Neural cell (in vitro differentiated cells): ENCODE data around the gene KCNQ2. TPM values are rescaled to one million over a fixed set of nuclear protein-coding genes. Genes with fewer than 3 reads are reported as not detected.

Experiments
- H2AFZ ChIP-seq: fragments of 200-600, 300-800 bp; sonication (generic), shearing (Covaris generic); 2 replicates; pipeline ENCODE4 v1.6.0; 2014; ENCODE audit warnings: low read depth, mild to moderate bottlenecking, antibody characterized with exemption, low read length, moderate library complexity
- H3F3A ChIP-seq: fragments of 200-600 bp; shearing (Covaris generic); 2 replicates; pipeline ENCODE4 v1.6.1; 2016; ENCODE audit warnings: mild to moderate bottlenecking, moderate library complexity, mixed read lengths, antibody characterized with exemption, low read length; ENCODE audit not compliant: insufficient read depth, poor library complexity, severe bottlenecking
- H3K27ac ChIP-seq: fragments of 200-600, 300-800 bp; sonication (generic), shearing (Covaris generic); 2 replicates; pipeline ENCODE4 v1.5.1; 2014; ENCODE audit warnings: mild to moderate bottlenecking, low read length, moderate library complexity
- H3K27me3 ChIP-seq: fragments of 300-800, 200-600 bp; sonication (generic), shearing (Covaris generic); 2 replicates; pipeline ENCODE4 v1.6.0; 2014; ENCODE audit warnings: mild to moderate bottlenecking, low read depth, low read length, moderate library complexity; ENCODE audit not compliant: insufficient read depth
- H3K36me3 ChIP-seq: fragments of 300-800, 200-600 bp; sonication (generic), shearing (Covaris generic); 2 replicates; pipeline ENCODE4 v1.5.1; 2014; ENCODE audit warnings: mild to moderate bottlenecking, antibody characterized with exemption, low read length, moderate library complexity; ENCODE audit not compliant: insufficient read depth
- H3K4me2 ChIP-seq: fragments of 300-800, 200-600 bp; sonication (generic), shearing (Covaris generic); 2 replicates; pipeline ENCODE4 v1.6.0; 2014; ENCODE audit warnings: mild to moderate bottlenecking, low read length
- H3K4me3 ChIP-seq: fragments of 300-800, 200-600 bp; sonication (generic), shearing (Covaris generic); 2 replicates; pipeline ENCODE4 v1.5.1; 2014; ENCODE audit warnings: mild to moderate bottlenecking, low read length, moderate library complexity
- H3K79me2 ChIP-seq: fragments of 200-600 bp; shearing (Covaris generic); replicated peaks from 2 replicates; pipeline ENCODE4 v1.6.0; 2014; ENCODE audit warnings: mild to moderate bottlenecking, low read length, moderate library complexity; ENCODE audit not compliant: insufficient read depth
- H3K9ac ChIP-seq: fragments of 300-800, 200-600 bp; sonication (generic), shearing (Covaris generic); 2 replicates; pipeline ENCODE4 v1.6.1; 2016; ENCODE audit warnings: mild to moderate bottlenecking, low read length, mixed read lengths
- H3K9me2 ChIP-seq: fragments of 200-600 bp; shearing (Covaris generic); 2 replicates; pipeline ENCODE4 v1.6.1; 2016; ENCODE audit warnings: mild to moderate bottlenecking, low read length, mixed read lengths; ENCODE audit not compliant: insufficient read depth
- H3K9me3 ChIP-seq: fragments of 200-600, 300-800 bp; sonication (generic), shearing (Covaris generic); 2 replicates; pipeline ENCODE4 v1.6.1; 2016; ENCODE audit warnings: mild to moderate bottlenecking, mixed run types, low read length, moderate library complexity, mixed read lengths
- H4K20me1 ChIP-seq: fragments of 200-600 bp; shearing (Covaris generic); 2 replicates; pipeline ENCODE4 v1.6.1; 2016; ENCODE audit warnings: mild to moderate bottlenecking, mixed run types; ENCODE audit not compliant: insufficient read depth
- EP300 ChIP-seq: fragments of 450-650 bp; conservative IDR thresholded peaks from 2 replicates; pipeline ENCODE4 v1.6.1; 2014; ENCODE audit warnings: antibody characterized with exemption, mild to moderate bottlenecking, moderate library complexity; ENCODE audit not compliant: poor library complexity, severe bottlenecking
- EZH2 ChIP-seq: fragments of 200-600, 300-800 bp; shearing (Covaris generic), sonication (generic); IDR thresholded peaks from 2 replicates; pipeline ENCODE4 v1.6.1; 2014; ENCODE audit warnings: antibody characterized with exemption, low read length, borderline replicate concordance, mild to moderate bottlenecking; ENCODE audit not compliant: insufficient read depth, poor library complexity, severe bottlenecking
- MXI1 ChIP-seq: fragments of 450-650 bp; conservative IDR thresholded peaks from 2 replicates; pipeline ENCODE4 v1.6.1; 2014; ENCODE audit warnings: antibody characterized with exemption, mild to moderate bottlenecking; ENCODE audit not compliant: poor library complexity, severe bottlenecking
- POLR2AphosphoS5 ChIP-seq: IDR thresholded peaks from 2 replicates; pipeline ENCODE4 v1.6.1; 2012
- RAD21 ChIP-seq: fragments of 450-650 bp; conservative IDR thresholded peaks from 2 replicates; pipeline ENCODE4 v1.6.1; 2014; ENCODE audit warnings: antibody characterized with exemption, mild to moderate bottlenecking, moderate library complexity
- SMC3 ChIP-seq: fragments of 450-650 bp; conservative IDR thresholded peaks from 2 replicates; pipeline ENCODE4 v1.6.1; 2014; ENCODE audit warnings: antibody characterized with exemption, mild to moderate bottlenecking, moderate library complexity; ENCODE audit not compliant: poor library complexity
- TAF1 ChIP-seq: IDR thresholded peaks from 2 replicates; pipeline ENCODE4 v1.6.1; 2012; ENCODE audit warnings: low read depth
- polyA plus RNA-seq: library from polyadenylated mRNA; depleted of rRNA; stranded (reverse); fragments of >200 nt; gene quantifications from 2 replicates; pipeline ENCODE4 v1.2.3, GENCODE V29; 2014
- TF ChIP-seq, protein P1 (sequence below): IDR thresholded peaks from 2 replicates; pipeline ENCODE4 v1.6.1; 2012; ENCODE audit warnings: borderline replicate concordance
- TF ChIP-seq, protein P2 (sequence below): fragments of 450-650 bp; IDR thresholded peaks from 2 replicates; pipeline ENCODE4 v1.5.1; 2014; ENCODE audit warnings: antibody characterized with exemption, mild to moderate bottlenecking, moderate library complexity; ENCODE audit not compliant: poor library complexity, severe bottlenecking

The KCNQ2 gene
- polyA plus RNA-seq, 1 donor from 2014 or later, result 84.7 TPM

DNA sequence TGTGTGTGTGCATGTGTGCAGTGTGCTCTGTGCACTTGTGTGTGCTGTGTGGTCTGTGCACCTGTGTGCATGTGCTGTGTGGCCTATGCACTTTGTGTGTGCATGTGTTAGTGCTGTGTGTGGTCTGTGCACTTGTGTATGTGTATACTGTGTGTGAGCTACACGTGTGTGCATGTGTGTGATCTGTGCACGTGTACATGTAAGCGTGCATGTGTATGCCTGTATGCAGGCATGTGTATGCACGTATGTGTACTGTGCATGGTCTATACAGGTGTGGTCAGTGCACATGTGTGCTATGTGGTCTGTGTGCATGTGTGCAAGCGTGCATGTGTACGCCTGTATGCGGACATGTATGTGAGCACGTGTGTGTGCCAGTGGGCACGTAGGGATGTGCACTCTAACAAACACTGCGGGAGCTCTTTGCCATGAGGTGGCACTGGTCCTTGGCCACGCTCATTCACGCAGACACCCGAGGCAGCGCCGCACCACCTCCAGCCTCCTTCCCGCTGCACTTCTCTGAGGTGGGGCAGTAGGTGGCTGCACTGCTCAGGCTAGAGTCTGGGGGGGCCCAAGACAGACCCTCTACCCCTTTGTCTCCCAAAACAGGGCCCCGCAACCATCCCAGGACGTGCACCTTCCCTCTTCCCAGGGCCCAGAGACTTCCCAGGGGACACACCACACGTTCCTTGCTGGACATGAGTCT is 68.9 kb downstream of the KCNQ2 start:
- Histone ChIP-seq H3K27ac (no peak overlapping the region), H3K9me2 (no peaks in the 10 kb centered on the region), H3K79me2 (no peaks in the 10 kb centered on the region), H3K27me3 (no peaks in the 10 kb centered on the region), H3K4me2 (no peak overlapping the region), H3K9ac (no peak overlapping the region), H3K36me3 (no peaks in the 10 kb centered on the region), H2AFZ (no peak overlapping the region), H3K4me3 (no peak overlapping the region), H4K20me1 (no peaks in the 10 kb centered on the region), H3K9me3 (no peaks in the 10 kb centered on the region), H3F3A (no peaks in the 10 kb centered on the region)
- TF ChIP-seq RAD21 (no peak), POLR2AphosphoS5 (no peak), EZH2 (no peak), SMC3 (no peak), MXI1 (no peak), EP300 (no peak)
- TF ChIP-seq, protein P1, sequence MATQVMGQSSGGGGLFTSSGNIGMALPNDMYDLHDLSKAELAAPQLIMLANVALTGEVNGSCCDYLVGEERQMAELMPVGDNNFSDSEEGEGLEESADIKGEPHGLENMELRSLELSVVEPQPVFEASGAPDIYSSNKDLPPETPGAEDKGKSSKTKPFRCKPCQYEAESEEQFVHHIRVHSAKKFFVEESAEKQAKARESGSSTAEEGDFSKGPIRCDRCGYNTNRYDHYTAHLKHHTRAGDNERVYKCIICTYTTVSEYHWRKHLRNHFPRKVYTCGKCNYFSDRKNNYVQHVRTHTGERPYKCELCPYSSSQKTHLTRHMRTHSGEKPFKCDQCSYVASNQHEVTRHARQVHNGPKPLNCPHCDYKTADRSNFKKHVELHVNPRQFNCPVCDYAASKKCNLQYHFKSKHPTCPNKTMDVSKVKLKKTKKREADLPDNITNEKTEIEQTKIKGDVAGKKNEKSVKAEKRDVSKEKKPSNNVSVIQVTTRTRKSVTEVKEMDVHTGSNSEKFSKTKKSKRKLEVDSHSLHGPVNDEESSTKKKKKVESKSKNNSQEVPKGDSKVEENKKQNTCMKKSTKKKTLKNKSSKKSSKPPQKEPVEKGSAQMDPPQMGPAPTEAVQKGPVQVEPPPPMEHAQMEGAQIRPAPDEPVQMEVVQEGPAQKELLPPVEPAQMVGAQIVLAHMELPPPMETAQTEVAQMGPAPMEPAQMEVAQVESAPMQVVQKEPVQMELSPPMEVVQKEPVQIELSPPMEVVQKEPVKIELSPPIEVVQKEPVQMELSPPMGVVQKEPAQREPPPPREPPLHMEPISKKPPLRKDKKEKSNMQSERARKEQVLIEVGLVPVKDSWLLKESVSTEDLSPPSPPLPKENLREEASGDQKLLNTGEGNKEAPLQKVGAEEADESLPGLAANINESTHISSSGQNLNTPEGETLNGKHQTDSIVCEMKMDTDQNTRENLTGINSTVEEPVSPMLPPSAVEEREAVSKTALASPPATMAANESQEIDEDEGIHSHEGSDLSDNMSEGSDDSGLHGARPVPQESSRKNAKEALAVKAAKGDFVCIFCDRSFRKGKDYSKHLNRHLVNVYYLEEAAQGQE, result no peak
- TF ChIP-seq, protein P2, sequence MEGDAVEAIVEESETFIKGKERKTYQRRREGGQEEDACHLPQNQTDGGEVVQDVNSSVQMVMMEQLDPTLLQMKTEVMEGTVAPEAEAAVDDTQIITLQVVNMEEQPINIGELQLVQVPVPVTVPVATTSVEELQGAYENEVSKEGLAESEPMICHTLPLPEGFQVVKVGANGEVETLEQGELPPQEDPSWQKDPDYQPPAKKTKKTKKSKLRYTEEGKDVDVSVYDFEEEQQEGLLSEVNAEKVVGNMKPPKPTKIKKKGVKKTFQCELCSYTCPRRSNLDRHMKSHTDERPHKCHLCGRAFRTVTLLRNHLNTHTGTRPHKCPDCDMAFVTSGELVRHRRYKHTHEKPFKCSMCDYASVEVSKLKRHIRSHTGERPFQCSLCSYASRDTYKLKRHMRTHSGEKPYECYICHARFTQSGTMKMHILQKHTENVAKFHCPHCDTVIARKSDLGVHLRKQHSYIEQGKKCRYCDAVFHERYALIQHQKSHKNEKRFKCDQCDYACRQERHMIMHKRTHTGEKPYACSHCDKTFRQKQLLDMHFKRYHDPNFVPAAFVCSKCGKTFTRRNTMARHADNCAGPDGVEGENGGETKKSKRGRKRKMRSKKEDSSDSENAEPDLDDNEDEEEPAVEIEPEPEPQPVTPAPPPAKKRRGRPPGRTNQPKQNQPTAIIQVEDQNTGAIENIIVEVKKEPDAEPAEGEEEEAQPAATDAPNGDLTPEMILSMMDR, result no peak

DNA sequence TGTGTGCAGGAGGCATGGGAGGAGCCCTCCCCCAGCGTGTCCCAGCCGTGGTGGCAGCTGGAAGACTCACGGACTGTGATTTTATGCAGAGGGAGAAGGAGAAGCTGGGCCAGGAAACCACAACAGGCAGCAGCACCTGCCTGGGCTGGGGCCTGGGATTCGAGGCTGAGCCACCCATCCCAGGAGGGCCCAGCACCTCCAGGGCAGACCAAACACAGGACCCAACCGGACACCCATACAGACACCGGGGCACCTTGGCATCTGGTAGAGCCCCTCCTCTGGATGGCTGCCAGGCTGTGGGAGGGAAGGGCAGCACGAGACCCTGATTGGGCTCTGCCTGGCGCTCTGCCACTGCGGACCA is 69.6 kb downstream of the KCNQ2 start:
- H3K4me2 ChIP-seq, result no peak overlapping the region
- no peaks in the 10 kb centered on the region for H4K20me1 ChIP-seq
- no peaks in the 10 kb centered on the region for H3K36me3 ChIP-seq
- no peak overlapping the region for H3K9ac ChIP-seq
- no peak overlapping the region for H3K4me3 ChIP-seq
- no peak overlapping the region for H2AFZ ChIP-seq
- no peaks in the 10 kb centered on the region for H3K9me2 ChIP-seq
- H3K79me2 ChIP-seq, result no peaks in the 10 kb centered on the region
- no peaks in the 10 kb centered on the region for H3K9me3 ChIP-seq
- TF ChIP-seq RAD21 (no peak), SMC3 (no peak), TAF1 (no peak), POLR2AphosphoS5 (no peak), EP300 (no peak), EZH2 (no peak), MXI1 (no peak)
- TF ChIP-seq, protein P1, result no peak
- TF ChIP-seq, protein P2, result no peak
- no peaks in the 10 kb centered on the region for H3F3A ChIP-seq
- no peaks in the 10 kb centered on the region for H3K27me3 ChIP-seq
- H3K27ac ChIP-seq, result no peak overlapping the region
